Osteocyte (in vitro differentiated cells): ENCODE measurements around the gene OAF. TPM values are rescaled to one million over a fixed set of nuclear protein-coding genes. Genes with fewer than 3 reads are reported as not detected.

ENCODE experiments used
- DNase-seq: peaks from one replicate; pipeline ENCODE4 v3.0.0; 2021; ENCODE audit warnings: mixed read lengths; ENCODE audit not compliant: unreplicated experiment; ENCODE audit errors: extremely low spot score
- H3K27ac Mint-ChIP-seq: one replicate; pipeline ENCODE4 v1.8.0; 2021; ENCODE audit warnings: mild to moderate bottlenecking, mixed read lengths; ENCODE audit not compliant: unreplicated experiment
- H3K27me3 Mint-ChIP-seq: one replicate; pipeline ENCODE4 v1.8.0; 2021; ENCODE audit warnings: mixed read lengths; ENCODE audit not compliant: unreplicated experiment
- H3K36me3 Mint-ChIP-seq: one replicate; pipeline ENCODE4 v1.8.0; 2021; ENCODE audit warnings: mixed read lengths; ENCODE audit not compliant: unreplicated experiment
- H3K4me1 Mint-ChIP-seq: one replicate; pipeline ENCODE4 v1.8.0; 2021; ENCODE audit warnings: mixed read lengths; ENCODE audit not compliant: unreplicated experiment
- H3K4me3 Mint-ChIP-seq: one replicate; pipeline ENCODE4 v1.8.0; 2021; ENCODE audit warnings: mild to moderate bottlenecking, moderate library complexity, mixed read lengths; ENCODE audit not compliant: unreplicated experiment
- H3K9me3 Mint-ChIP-seq: one replicate; pipeline ENCODE4 v1.8.0; 2021; ENCODE audit warnings: mixed read lengths; ENCODE audit not compliant: unreplicated experiment
- total RNA-seq: library from RNA; stranded (reverse); gene quantifications from 2 replicates; pipeline ENCODE4 v1.2.1, GENCODE V29; 2021
- TF ChIP-seq, protein P1 (sequence below): fragments of 200-600 bp; sonication (generic); IDR thresholded peaks from 2 replicates; pipeline ENCODE4 v1.5.0; 2021; ENCODE audit warnings: antibody characterized with exemption, mild to moderate bottlenecking, moderate library complexity

Gene OAF
- total RNA-seq, 1 donor from 2014 or later = 10.2 TPM

DNA sequence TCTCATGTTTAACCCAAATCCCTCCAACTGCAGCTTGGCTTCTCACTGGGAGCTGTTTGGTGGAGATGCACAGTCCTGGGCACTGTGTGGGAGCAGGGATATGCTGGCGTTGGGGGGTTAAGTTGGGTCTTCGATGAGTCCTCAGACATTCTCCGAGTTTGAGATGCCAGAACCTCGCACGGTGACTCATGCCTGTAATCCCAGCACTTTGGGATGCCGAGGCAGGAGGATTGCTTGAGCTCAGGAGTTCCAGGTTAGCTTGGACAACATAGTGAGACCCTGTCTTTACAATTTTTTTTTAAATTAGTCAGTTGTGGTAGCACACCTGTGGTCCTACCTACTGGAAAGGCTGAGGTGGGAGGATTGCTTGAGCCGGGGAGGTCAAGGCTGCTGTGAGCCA is 49.8 kb downstream of the OAF start:
- Mint-ChIP-seq H3K9me3 (no peaks in the 10 kb centered on the region), H3K27ac (no peak overlapping the region), H3K27me3 (peaks cover 78% of the 10 kb centered on the region), H3K4me1 (no peaks in the 10 kb centered on the region), H3K36me3 (no peaks in the 10 kb centered on the region), H3K4me3 (no peak overlapping the region)
- TF ChIP-seq, protein P1, sequence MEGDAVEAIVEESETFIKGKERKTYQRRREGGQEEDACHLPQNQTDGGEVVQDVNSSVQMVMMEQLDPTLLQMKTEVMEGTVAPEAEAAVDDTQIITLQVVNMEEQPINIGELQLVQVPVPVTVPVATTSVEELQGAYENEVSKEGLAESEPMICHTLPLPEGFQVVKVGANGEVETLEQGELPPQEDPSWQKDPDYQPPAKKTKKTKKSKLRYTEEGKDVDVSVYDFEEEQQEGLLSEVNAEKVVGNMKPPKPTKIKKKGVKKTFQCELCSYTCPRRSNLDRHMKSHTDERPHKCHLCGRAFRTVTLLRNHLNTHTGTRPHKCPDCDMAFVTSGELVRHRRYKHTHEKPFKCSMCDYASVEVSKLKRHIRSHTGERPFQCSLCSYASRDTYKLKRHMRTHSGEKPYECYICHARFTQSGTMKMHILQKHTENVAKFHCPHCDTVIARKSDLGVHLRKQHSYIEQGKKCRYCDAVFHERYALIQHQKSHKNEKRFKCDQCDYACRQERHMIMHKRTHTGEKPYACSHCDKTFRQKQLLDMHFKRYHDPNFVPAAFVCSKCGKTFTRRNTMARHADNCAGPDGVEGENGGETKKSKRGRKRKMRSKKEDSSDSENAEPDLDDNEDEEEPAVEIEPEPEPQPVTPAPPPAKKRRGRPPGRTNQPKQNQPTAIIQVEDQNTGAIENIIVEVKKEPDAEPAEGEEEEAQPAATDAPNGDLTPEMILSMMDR = no peak
- DNase-seq = no peak

DNA sequence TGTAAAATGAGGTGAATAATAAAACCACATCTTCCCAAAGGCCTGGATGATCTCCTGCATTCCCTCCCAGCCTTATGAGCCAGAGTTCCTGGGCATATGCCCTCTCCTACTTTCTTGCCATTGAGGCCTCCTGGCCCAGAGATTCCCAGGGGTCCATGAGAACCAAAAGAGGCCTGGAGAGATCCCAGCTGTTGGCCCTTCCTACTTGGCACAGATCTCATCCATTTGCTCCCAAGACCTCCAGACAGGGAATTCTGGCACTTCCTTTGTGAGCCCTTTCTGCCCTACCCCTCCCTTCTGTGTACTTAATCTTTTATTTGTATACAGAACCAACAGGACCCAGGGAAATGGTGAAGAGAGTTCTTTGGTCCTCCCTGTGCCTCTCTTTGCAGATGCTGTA is 50.5 kb downstream of the OAF start:
- H3K4me3 Mint-ChIP-seq = no peak overlapping the region
- TF ChIP-seq, protein P1 = no peak
- H3K4me1 Mint-ChIP-seq = no peaks in the 10 kb centered on the region
- no peak for DNase-seq
- H3K9me3 Mint-ChIP-seq = no peaks in the 10 kb centered on the region
- no peaks in the 10 kb centered on the region for H3K36me3 Mint-ChIP-seq
- peaks cover 78% of the 10 kb centered on the region for H3K27me3 Mint-ChIP-seq
- H3K27ac Mint-ChIP-seq = no peak overlapping the region

DNA sequence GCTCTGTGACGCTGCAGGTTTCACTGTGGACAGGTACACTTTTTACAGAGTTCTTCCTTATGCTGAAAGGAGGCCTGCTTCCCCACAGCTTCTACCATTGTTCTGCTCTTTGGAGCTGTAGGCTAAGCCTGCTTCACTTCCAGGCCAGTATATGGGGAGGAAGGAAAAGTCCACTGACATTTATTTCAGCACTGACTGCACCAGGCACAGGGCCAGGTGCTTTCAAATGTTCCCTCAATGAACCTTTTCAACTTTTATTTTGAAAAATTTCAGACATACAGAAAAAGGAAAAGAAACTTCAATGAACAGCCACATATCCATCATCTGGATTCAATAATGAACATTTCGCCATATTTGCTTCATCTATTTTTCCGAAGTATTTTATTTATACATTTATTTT is 51.1 kb downstream of the OAF start:
- no peak overlapping the region for H3K4me3 Mint-ChIP-seq
- DNase-seq = no peak

DNA sequence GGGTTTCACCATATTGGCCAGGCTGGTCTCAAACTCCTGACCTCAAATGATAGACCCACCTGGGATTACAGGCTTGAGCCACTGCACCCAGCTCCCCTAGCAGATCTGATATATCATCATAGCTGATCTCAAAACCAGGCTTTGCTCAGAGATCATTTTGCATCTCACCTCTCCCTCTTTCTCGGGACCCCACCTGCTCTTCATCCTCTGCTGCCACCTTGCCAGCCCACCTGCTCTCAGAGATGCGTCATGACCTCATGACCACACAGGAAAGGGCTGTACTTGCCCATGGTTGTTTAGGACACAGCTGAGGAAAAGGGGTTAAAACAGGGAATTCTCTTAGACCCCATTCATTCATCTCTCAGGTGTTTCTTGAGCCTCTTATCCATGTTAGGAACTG is 56.5 kb downstream of the OAF start:
- Mint-ChIP-seq H3K4me1 (no peaks in the 10 kb centered on the region), H3K27me3 (peaks cover 58% of the 10 kb centered on the region), H3K4me3 (no peak overlapping the region), H3K36me3 (no peaks in the 10 kb centered on the region), H3K9me3 (no peaks in the 10 kb centered on the region), H3K27ac (no peak overlapping the region)
- no peak for DNase-seq
- TF ChIP-seq, protein P1 = no peak

More for the DNA sequence above, 51.1 kb downstream of the OAF start:
- no peaks in the 10 kb centered on the region for H3K4me1 Mint-ChIP-seq
- TF ChIP-seq, protein P1 = no peak
- H3K27ac Mint-ChIP-seq = no peak overlapping the region
- H3K27me3 Mint-ChIP-seq = peaks cover 78% of the 10 kb centered on the region
- no peaks in the 10 kb centered on the region for H3K36me3 Mint-ChIP-seq
- no peaks in the 10 kb centered on the region for H3K9me3 Mint-ChIP-seq

DNA sequence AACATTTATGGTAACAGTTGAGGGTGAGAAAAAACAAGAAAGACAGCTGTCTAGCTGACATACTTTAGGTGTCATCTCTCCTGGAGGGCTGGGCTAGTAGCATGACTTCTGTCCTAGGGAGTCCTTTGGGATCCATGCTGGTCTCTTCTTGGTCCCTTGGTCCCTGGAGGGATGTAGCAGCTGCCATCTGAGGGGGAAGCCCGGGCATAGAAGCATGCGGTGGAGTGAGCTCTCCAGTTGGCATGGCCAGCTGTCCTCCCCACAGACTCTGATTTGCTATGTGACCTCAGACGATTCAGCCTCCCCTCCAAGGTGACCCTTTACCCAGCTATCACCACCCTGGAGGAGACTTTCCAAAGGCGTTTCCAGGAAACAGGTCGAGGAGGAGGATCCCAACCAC is 57.9 kb downstream of the OAF start:
- H3K27me3 Mint-ChIP-seq = peaks cover 51% of the 10 kb centered on the region
- no peaks in the 10 kb centered on the region for H3K4me1 Mint-ChIP-seq
- no peak overlapping the region for H3K27ac Mint-ChIP-seq
- H3K36me3 Mint-ChIP-seq = no peaks in the 10 kb centered on the region
- no peak overlapping the region for H3K4me3 Mint-ChIP-seq
- H3K9me3 Mint-ChIP-seq = no peaks in the 10 kb centered on the region
- TF ChIP-seq, protein P1 = no peak
- no peak for DNase-seq
